ENCODE measurements around the gene AFG1L. TPM values are rescaled to one million over a fixed set of nuclear protein-coding genes. Genes with fewer than 3 reads are reported as not detected.

AFG1L gene
- total RNA-seq, 1 donor, result 6.0 TPM

DNA sequence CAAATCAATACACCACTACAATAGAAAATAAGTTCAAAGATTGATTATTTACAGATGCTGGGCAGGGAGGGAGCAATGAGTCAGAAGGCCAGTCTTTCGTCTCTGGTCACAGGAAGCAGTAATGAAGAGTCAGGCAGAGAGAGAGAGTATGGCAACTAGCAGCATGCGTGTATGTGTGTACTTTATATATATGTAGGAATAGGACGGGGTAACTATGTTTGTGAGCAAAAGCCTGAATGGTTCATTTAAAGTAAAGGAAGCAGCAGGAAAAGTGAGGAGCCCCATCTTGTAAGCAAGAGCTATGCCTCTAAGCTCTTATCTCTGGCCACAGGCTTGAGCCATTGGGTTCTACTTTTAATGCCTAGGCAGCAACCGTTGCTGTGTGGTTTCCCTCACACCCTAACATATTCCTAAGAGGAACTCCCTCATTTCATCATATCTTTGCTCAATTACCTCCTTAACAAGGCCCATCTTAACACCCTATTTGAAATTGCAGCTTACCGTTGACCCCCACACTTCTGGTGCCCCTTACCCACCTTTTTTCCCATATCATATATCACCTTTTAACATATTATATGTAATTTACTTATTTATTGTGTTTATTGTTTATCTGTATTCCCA, 66.6 kb downstream of the AFG1L start:
- TF ChIP-seq, protein P1, sequence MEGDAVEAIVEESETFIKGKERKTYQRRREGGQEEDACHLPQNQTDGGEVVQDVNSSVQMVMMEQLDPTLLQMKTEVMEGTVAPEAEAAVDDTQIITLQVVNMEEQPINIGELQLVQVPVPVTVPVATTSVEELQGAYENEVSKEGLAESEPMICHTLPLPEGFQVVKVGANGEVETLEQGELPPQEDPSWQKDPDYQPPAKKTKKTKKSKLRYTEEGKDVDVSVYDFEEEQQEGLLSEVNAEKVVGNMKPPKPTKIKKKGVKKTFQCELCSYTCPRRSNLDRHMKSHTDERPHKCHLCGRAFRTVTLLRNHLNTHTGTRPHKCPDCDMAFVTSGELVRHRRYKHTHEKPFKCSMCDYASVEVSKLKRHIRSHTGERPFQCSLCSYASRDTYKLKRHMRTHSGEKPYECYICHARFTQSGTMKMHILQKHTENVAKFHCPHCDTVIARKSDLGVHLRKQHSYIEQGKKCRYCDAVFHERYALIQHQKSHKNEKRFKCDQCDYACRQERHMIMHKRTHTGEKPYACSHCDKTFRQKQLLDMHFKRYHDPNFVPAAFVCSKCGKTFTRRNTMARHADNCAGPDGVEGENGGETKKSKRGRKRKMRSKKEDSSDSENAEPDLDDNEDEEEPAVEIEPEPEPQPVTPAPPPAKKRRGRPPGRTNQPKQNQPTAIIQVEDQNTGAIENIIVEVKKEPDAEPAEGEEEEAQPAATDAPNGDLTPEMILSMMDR (IDR thresholded peaks at IDR 0.05; ENCODE audit: insufficient read depth, low read length), result no peak
- H3K4me3 ChIP-seq (ENCODE audit: low read depth, low read length), result no peak overlapping the region
- no peak for DNase-seq (ENCODE audit: low read depth)

DNA sequence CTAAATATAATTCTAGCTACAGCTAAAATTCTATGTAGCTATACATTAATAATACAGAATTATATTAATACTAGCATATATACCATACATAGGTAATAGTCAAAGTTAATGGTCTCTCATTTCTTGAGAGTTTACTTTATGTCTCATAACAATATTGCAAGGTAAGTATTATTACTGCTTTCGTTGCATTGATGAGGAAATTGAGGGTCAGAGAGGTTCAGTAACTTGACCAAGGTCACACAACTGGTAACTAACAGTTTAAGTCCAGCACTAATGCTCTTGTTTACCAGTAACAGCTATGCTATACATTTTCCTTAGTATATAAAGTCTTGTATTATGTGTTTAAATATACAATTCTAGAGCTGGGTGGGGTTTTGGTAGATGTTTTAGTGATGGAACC, 67.6 kb downstream of the AFG1L start:
- DNase-seq (ENCODE audit: low read depth), result no peak
- no peak overlapping the region for H3K4me3 ChIP-seq (ENCODE audit: low read depth, low read length)
- TF ChIP-seq, protein P1 (IDR thresholded peaks at IDR 0.05; ENCODE audit: insufficient read depth, low read length), result no peak

GRCh38 chr6:108363113-108363512, 68.3 kb downstream of the AFG1L start:
- TF ChIP-seq, protein P1 (IDR thresholded peaks at IDR 0.05; ENCODE audit: insufficient read depth, low read length), result no peak
- no peak overlapping the region for H3K4me3 ChIP-seq (ENCODE audit: low read depth, low read length)
- no peak for DNase-seq (ENCODE audit: low read depth)

- H3K4me3 ChIP-seq (ENCODE audit: low read depth, low read length), result no peak overlapping the region
- DNase-seq (ENCODE audit: low read depth), result no peak
Measured at GRCh38 chr6:108363889-108364313, 69.0 kb downstream of the AFG1L start.

DNA sequence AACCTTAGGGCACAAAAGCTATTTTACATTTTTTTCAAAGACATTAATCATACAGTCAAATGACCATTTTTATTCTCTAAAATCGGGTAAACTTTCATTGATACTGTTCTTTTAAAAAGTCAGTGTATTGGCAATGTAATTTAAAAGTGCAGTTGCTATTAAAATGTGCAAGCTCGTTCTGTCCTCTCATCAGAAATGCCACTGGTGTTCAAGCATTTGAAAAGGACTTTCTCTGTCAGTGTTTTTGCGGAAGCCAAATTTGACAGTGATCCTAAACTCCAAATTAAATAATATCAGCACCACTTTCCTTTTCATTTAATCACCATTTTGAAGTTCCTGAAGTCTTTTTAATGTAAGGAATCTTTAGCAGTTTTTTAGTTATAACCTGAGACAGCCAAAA, 69.6 kb downstream of the AFG1L start:
- TF ChIP-seq, protein P1 (IDR thresholded peaks at IDR 0.05; ENCODE audit: insufficient read depth, low read length), result no peak
- no peak for DNase-seq (ENCODE audit: low read depth)
- H3K4me3 ChIP-seq (ENCODE audit: low read depth, low read length), result no peak overlapping the region

More at GRCh38 chr6:108363889-108364313, 69.0 kb downstream of the AFG1L start:
- TF ChIP-seq, protein P1 (IDR thresholded peaks at IDR 0.05; ENCODE audit: insufficient read depth, low read length), result no peak

GRCh38 chr6:108365478-108365877, 70.6 kb downstream of the AFG1L start:
- DNase-seq (ENCODE audit: low read depth), result peak; percentile 2
- no peak overlapping the region for H3K4me3 ChIP-seq (ENCODE audit: low read depth, low read length)
- TF ChIP-seq, protein P1 (IDR thresholded peaks at IDR 0.05; ENCODE audit: insufficient read depth, low read length), result no peak

GRCh38 chr6:108366236-108366635, 71.4 kb downstream of the AFG1L start:
- TF ChIP-seq, protein P1 (IDR thresholded peaks at IDR 0.05; ENCODE audit: insufficient read depth, low read length), result no peak
- H3K4me3 ChIP-seq (ENCODE audit: low read depth, low read length), result no peak overlapping the region
- DNase-seq (ENCODE audit: low read depth), result no peak

Measured in fibroblast of the aortic adventitia (primary cell).